ENCODE measurements around the gene VTI1A. TPM values are rescaled to one million over a fixed set of nuclear protein-coding genes. Genes with fewer than 3 reads are reported as not detected.

The VTI1A gene
- total and polyA plus RNA-seq, 2 experiments from 2014 or later = 26.8 to 31.0 TPM

DNA sequence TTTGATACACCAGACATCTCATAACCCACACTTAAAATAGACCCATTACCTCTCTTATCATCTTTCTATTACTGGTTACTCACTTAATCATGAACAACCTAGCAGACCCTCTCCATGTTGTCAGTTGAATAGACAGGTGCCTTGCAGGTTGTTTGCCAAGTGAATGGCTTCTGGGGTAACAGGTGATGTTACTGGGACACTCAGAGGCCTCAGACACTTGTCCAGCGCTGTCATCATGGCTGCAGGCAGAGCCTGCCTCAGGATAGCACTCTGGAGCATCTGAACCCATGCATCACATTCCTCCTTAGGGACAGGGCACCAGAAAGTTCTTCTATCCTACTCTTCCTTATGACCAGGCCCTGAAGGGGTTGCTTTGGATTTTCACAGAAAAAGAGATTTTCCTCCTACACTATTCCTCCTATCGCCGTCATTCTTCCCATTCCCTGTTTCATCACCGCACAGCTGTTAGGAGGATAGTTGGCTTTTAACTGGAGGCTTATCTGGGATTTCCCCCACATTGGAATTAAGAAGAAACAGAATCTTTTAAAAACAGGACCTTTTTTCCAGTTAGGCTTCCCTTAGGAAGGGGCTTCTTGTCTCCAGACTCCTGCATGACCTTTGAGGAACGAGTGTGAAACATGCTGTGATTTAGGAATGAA is 182.1 kb downstream of the VTI1A start (continued):
- TF ChIP-seq, protein P1, sequence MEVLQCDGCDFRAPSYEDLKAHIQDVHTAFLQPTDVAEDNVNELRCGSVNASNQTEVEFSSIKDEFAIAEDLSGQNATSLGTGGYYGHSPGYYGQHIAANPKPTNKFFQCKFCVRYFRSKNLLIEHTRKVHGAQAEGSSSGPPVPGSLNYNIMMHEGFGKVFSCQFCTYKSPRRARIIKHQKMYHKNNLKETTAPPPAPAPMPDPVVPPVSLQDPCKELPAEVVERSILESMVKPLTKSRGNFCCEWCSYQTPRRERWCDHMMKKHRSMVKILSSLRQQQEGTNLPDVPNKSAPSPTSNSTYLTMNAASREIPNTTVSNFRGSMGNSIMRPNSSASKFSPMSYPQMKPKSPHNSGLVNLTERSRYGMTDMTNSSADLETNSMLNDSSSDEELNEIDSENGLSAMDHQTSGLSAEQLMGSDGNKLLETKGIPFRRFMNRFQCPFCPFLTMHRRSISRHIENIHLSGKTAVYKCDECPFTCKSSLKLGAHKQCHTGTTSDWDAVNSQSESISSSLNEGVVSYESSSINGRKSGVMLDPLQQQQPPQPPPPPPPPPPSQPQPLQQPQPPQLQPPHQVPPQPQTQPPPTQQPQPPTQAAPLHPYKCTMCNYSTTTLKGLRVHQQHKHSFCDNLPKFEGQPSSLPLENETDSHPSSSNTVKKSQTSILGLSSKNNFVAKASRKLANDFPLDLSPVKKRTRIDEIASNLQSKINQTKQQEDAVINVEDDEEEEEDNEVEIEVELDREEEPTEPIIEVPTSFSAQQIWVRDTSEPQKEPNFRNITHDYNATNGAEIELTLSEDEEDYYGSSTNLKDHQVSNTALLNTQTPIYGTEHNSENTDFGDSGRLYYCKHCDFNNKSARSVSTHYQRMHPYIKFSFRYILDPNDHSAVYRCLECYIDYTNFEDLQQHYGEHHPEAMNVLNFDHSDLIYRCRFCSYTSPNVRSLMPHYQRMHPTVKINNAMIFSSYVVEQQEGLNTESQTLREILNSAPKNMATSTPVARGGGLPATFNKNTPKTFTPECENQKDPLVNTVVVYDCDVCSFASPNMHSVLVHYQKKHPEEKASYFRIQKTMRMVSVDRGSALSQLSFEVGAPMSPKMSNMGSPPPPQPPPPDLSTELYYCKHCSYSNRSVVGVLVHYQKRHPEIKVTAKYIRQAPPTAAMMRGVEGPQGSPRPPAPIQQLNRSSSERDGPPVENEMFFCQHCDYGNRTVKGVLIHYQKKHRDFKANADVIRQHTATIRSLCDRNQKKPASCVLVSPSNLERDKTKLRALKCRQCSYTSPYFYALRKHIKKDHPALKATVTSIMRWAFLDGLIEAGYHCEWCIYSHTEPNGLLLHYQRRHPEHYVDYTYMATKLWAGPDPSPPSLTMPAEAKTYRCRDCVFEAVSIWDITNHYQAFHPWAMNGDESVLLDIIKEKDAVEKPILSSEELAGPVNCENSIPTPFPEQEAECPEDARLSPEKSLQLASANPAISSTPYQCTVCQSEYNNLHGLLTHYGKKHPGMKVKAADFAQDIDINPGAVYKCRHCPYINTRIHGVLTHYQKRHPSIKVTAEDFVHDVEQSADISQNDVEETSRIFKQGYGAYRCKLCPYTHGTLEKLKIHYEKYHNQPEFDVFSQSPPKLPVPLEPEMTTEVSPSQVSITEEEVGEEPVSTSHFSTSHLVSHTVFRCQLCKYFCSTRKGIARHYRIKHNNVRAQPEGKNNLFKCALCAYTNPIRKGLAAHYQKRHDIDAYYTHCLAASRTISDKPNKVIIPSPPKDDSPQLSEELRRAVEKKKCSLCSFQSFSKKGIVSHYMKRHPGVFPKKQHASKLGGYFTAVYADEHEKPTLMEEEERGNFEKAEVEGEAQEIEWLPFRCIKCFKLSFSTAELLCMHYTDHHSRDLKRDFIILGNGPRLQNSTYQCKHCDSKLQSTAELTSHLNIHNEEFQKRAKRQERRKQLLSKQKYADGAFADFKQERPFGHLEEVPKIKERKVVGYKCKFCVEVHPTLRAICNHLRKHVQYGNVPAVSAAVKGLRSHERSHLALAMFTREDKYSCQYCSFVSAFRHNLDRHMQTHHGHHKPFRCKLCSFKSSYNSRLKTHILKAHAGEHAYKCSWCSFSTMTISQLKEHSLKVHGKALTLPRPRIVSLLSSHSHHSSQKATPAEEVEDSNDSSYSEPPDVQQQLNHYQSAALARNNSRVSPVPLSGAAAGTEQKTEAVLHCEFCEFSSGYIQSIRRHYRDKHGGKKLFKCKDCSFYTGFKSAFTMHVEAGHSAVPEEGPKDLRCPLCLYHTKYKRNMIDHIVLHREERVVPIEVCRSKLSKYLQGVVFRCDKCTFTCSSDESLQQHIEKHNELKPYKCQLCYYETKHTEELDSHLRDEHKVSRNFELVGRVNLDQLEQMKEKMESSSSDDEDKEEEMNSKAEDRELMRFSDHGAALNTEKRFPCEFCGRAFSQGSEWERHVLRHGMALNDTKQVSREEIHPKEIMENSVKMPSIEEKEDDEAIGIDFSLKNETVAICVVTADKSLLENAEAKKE (CRISPR knock-in tag; IDR thresholded peaks at IDR 0.05) = no peak
- TF ChIP-seq EZH2phosphoT487 (IDR thresholded peaks at IDR 0.05; ENCODE audit: unreplicated experiment) = no peak
- no peak for TF ChIP-seq NANOG (IDR thresholded peaks at IDR 0.05; ENCODE audit: borderline replicate concordance)
- TF ChIP-seq, protein P2, sequence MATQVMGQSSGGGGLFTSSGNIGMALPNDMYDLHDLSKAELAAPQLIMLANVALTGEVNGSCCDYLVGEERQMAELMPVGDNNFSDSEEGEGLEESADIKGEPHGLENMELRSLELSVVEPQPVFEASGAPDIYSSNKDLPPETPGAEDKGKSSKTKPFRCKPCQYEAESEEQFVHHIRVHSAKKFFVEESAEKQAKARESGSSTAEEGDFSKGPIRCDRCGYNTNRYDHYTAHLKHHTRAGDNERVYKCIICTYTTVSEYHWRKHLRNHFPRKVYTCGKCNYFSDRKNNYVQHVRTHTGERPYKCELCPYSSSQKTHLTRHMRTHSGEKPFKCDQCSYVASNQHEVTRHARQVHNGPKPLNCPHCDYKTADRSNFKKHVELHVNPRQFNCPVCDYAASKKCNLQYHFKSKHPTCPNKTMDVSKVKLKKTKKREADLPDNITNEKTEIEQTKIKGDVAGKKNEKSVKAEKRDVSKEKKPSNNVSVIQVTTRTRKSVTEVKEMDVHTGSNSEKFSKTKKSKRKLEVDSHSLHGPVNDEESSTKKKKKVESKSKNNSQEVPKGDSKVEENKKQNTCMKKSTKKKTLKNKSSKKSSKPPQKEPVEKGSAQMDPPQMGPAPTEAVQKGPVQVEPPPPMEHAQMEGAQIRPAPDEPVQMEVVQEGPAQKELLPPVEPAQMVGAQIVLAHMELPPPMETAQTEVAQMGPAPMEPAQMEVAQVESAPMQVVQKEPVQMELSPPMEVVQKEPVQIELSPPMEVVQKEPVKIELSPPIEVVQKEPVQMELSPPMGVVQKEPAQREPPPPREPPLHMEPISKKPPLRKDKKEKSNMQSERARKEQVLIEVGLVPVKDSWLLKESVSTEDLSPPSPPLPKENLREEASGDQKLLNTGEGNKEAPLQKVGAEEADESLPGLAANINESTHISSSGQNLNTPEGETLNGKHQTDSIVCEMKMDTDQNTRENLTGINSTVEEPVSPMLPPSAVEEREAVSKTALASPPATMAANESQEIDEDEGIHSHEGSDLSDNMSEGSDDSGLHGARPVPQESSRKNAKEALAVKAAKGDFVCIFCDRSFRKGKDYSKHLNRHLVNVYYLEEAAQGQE (IDR thresholded peaks at IDR 0.05; ENCODE audit: unreplicated experiment) = no peak
